Measurements from ENCODE around the gene ADCY9.
"Not testable (repeated sequence)": the region's sequence is repeated elsewhere in the genome, so short reads cannot be mapped to it uniquely, and the experiment has no call there.

ADCY9 gene

DNA sequence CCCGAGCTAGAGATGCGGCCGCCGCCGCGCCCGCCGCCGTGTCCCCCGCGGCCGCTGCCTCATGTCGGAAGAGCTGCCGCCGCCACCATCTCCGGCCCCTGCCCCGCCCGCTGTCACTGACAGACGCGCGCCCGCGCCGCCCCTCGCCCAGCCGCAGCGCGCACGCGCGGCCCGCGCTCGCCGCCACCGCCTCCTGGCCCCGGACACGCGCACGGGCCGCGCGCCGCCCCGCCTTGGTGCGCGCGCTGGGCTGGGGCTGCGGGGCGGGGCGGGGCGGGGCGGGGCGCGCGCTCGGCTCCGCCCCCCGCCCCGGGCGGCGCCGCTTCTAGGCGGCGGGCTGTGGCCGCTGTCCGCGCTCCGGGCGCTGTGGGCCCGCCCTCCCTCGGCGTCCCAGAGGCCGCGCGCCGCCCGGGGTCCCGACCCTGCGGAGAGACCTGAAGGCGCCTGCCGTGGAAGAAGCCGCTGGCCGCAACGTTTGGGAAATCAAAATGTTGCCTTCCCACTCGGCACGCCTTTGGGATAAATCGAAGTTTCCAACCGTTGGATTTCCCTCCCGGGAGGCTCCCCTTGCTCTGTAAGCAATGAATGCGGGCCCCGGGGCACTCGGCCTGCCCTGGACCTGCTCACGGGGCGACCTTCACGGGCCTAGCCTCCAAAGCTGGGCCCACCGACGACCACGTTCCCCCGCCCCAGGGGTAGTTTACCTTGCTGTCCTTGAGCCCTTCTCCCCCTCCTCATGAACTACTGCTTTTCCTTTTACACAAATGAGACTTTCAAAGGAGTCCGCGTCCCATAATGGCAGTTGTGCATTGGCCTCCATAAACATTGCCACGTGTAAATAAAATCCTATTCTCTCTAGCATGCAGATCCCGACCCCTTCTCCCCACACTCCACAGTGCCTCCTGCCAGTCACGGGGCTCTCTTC is at the start of gene ADCY9:
Gene ADCY9, minus strand, starts transcription at position 118 of the 925 bp plus-strand sequence. CDS start 1,000 bp downstream, outside the sequence.
- in situ Hi-C loops (cut with HindIII; ENCODE audit: low pct_unique_long_range_greater_than_20kb, low sequenced_read_pairs) = no loop called here
- no peak for TF ChIP-seq JUND (IDR thresholded peaks at IDR 0.05; ENCODE audit: low read depth)
- peak; percentile 88 to 99 for DNase-seq (ENCODE audit: low read depth in 1 of 2, low spot score in 1 of 2)

GRCh38 chr16:4160658-4161430 is 44.6 kb upstream of the ADCY9 start:
- in situ Hi-C loops (cut with HindIII; ENCODE audit: low pct_unique_long_range_greater_than_20kb, low sequenced_read_pairs) = no loop called here
- TF ChIP-seq JUND (IDR thresholded peaks at IDR 0.05; ENCODE audit: low read depth) = no peak
- DNase-seq (ENCODE audit: low read depth in 1 of 2, low spot score in 1 of 2) = no peak

GRCh38 chr16:4159726-4160125 is 43.5 kb upstream of the ADCY9 start:
- in situ Hi-C loops (cut with HindIII; ENCODE audit: low pct_unique_long_range_greater_than_20kb, low sequenced_read_pairs) = no loop called here
- DNase-seq (ENCODE audit: low read depth in 1 of 2, low spot score in 1 of 2) = no peak
- TF ChIP-seq JUND (IDR thresholded peaks at IDR 0.05; ENCODE audit: low read depth) = no peak

DNA sequence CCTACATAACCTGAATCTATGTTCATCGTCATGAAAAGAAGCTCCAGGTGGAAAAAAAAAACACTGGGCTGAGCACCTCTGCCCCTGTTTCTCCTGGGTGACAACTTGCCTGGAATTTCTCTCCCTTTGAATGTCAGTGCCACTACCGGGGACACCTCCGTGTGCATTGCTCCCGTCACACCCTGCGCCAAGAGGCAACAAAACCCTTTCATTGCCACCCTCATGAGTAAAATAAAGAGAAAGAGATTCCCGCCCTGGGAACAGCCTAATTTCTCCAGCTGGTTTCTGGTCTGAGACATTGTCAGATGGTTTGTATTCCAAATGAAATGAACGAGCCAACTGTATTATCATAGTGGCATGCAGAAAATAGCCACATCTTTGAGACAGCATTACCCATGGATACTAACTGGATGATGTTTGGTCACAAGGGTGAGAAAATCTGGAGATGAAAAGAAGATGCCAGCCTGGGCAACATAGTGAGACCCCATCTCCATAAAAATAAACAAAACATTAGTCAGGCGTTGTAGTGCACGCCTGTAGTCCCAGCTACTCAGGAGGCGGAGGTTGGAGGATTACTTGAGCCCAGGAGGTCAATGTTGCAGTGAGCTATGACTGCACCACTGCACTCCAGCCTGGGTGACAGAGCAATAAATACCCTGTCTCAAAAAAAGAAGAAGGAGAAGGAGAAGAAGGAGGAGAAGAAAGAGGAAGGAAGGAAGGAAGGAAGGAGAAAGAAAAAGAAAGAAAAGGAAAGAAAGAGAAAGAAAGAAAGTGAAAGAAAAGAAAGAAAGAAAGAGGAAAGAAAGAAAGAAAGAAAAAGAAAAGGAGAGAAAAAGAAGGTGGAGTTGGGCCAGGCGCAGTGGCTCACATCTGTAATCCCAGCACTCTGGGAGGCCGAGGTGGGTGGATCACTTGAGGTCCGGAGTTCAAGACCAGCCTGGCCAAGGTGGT is 42.2 kb upstream of the ADCY9 start:
- in situ Hi-C loops (cut with HindIII; ENCODE audit: low pct_unique_long_range_greater_than_20kb, low sequenced_read_pairs) = no loop called here
- DNase-seq (ENCODE audit: low read depth in 1 of 2, low spot score in 1 of 2) = no peak
- TF ChIP-seq JUND (IDR thresholded peaks at IDR 0.05; ENCODE audit: low read depth) = no peak

DNA sequence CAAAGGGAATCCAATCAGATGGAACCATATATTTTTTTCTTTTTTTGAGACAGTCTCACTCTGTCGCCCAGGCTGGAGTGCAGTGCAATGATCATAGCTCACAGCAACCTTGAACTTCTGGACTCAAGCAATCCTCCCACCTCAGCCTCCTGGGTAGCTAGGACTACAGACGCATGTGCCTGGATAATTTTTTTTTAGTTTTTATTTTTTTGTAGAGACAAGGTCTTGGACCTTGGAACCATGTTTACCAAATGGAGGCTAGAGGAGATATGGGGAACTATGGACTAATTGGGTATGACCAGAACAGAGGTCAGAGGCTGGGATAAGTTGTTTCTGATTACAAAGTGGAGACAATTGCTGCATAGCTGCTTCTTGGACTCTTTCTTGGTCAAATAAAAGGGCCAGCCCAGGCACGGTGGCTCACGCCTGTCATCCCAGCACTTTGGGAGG is 41.2 kb upstream of the ADCY9 start:
- no peak for TF ChIP-seq JUND (IDR thresholded peaks at IDR 0.05; ENCODE audit: low read depth)
- in situ Hi-C loops (cut with HindIII; ENCODE audit: low pct_unique_long_range_greater_than_20kb, low sequenced_read_pairs) = no loop called here
- no peak for DNase-seq (ENCODE audit: low read depth in 1 of 2, low spot score in 1 of 2)

- DNase-seq (ENCODE audit: low read depth in 1 of 2, low spot score in 1 of 2); in situ Hi-C loops (cut with HindIII; ENCODE audit: low pct_unique_long_range_greater_than_20kb, low sequenced_read_pairs): not testable (repeated sequence)
These were observed 40.3 kb upstream of the ADCY9 start for GRCh38 chr16:4156503-4156902.

DNA sequence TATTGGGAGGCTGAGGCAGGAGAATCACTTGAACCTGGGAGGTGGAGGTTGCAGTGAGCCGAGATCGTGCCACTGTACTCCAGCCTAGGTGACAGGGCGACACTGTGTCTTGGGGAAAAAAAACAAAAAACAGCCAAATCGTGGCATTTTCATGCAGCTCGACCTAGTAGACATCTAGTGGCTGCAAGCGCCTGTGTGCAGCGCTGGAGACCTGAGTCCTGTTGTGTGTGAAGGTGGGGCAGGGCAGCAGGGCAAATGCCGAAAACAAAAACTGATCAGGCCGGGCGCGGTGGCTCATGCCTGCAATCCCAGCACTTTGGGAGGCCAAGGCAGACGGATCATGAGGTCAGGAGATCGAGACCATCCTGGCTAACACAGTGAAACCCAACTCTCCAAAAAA is 37.1 kb upstream of the ADCY9 start:
- in situ Hi-C loops (cut with HindIII; ENCODE audit: low pct_unique_long_range_greater_than_20kb, low sequenced_read_pairs); DNase-seq (ENCODE audit: low read depth in 1 of 2, low spot score in 1 of 2): not testable (repeated sequence)

DNA sequence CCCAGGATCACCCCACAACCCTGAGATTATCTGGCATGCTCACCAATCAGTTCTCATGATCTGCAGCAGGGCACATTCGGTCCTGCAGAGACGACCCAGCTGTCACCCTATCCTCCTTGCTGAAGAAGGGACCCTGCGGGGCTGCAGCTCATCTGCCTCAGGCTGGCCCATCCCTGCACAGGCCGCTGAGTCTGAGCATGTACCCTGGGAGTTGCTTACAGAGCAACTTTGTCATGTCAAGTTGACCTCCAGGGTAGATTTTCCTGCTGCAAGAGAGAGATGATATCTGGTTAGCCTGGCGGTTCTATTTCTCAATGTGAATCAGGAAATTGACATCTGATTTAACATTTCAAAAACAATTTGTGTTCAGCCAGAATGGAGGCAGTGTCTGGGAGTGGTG is 36.0 kb upstream of the ADCY9 start:
- DNase-seq (ENCODE audit: low read depth in 1 of 2, low spot score in 1 of 2) = peak in 1 of 2 experiments; percentile 97
- peak; percentile 75; the same call in 1 of the 2 replicates for TF ChIP-seq JUND (IDR thresholded peaks at IDR 0.05; ENCODE audit: low read depth)
- in situ Hi-C loops (cut with HindIII; ENCODE audit: low pct_unique_long_range_greater_than_20kb, low sequenced_read_pairs) = no loop called here

DNA sequence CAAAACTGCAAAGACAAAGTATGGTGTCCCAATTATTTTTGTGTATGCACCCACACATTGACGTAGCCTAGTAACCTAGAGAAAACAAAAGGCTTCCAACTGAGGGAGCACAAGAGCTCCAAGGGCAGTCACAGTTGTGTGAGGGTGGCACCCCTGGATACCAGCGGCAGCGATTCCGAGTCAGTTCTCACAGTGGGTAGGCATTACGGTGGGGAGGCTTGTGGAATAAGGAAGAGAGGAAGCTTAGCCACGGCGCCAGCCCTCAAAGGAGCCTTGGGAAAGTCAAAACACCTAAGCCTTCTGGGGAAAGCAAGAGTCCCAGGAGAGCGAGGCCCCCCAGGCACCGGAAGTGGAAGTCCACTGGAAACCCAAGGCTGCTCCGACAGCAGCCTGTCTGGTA is 31.0 kb upstream of the ADCY9 start:
- DNase-seq (ENCODE audit: low read depth in 1 of 2, low spot score in 1 of 2) = no peak
- in situ Hi-C loops (cut with HindIII; ENCODE audit: low pct_unique_long_range_greater_than_20kb, low sequenced_read_pairs) = no loop called here
- no peak for TF ChIP-seq JUND (IDR thresholded peaks at IDR 0.05; ENCODE audit: low read depth)

DNA sequence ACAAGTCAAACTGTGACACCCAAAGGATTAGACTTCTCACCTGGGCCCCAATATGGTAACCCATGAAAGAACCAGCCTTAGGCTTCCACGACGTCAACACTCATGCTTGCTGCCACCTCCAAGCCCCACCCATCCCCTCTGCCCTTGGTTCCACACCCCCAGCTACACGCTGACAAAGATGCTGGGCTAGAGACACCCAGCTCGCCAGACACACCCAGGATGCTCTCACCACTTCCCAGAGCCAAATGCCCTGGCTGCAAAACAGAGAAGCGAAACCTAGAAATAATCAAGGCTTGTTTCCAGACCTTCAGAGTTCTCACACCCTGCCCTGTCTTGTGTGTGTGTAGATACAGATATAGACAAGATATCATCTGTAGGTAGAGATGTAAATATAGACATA is 26.0 kb upstream of the ADCY9 start:
- TF ChIP-seq JUND (IDR thresholded peaks at IDR 0.05; ENCODE audit: low read depth) = no peak
- in situ Hi-C loops (cut with HindIII; ENCODE audit: low pct_unique_long_range_greater_than_20kb, low sequenced_read_pairs) = no loop called here

DNA sequence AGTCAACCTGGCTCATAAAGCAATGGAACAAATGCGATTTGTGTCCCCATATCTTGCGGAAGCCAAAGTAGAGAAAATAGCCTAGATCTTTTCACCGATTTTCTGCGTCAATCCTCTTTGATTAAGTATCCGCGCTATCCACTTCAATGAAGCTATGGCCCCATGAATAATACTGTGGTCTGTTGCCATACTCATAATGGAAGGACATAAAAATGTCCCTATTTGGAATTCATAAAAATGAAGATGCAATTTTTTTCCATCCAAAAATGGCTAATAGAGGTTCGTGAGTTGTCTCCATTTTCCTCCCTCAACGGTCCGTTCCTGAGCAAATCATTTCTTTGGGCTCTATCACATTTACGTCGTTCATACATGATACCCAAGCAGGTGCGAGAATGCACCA is 25.4 kb upstream of the ADCY9 start:
- TF ChIP-seq JUND (IDR thresholded peaks at IDR 0.05; ENCODE audit: low read depth) = no peak
- in situ Hi-C loops (cut with HindIII; ENCODE audit: low pct_unique_long_range_greater_than_20kb, low sequenced_read_pairs) = no loop called here
- DNase-seq (ENCODE audit: low read depth in 1 of 2, low spot score in 1 of 2) = no peak

More for the DNA sequence above, 26.0 kb upstream of the ADCY9 start:
- DNase-seq (ENCODE audit: low read depth in 1 of 2, low spot score in 1 of 2) = peak in 1 of 2 experiments; percentile 42

DNA sequence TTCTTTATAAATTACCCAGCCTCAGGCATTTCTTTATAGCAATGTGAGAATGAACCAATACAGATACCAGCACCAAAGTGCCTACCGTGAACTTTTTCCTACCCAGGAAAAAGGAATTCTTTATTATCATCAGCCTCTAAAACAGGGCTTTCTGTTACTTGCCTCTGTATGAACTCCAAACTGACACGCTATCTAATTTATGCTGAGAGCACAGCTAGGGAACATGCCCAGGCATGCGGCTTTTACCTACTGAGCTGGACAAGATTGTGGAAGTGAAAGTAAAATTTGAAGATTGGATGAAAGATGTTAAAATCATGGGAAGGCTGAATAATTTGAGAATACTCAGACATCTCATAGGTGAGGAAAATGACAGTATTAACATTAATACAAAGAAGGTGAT is 24.4 kb upstream of the ADCY9 start:
- peak in 1 of 2 experiments; percentile 41 for DNase-seq (ENCODE audit: low read depth in 1 of 2, low spot score in 1 of 2)
- TF ChIP-seq JUND (IDR thresholded peaks at IDR 0.05; ENCODE audit: low read depth) = no peak
- in situ Hi-C loops (cut with HindIII; ENCODE audit: low pct_unique_long_range_greater_than_20kb, low sequenced_read_pairs) = no loop called here
